Tibial artery (tissue), 4 donors: ENCODE data around the gene ABT1.

Experiments
- DNase-seq, 2 donors: peaks; one replicate each; pipeline ENCODE4 v3.0.0-alpha.2; 2019
- H3K27ac ChIP-seq, 2 donors: fragments of 200-600 bp; sonication (generic) in 1 of 2; 1 replicate in 1 of 2; 2 replicates in 1 of 2; pipeline ENCODE4 v1.5.1; 2018 to 2019; ENCODE audit warnings: mild to moderate bottlenecking in 1 of 2
- H3K27me3 ChIP-seq, 2 donors: fragments of 200-600 bp; sonication (generic) in 1 of 2; one replicate each; pipeline versions ENCODE4 v1.5.1 to v1.6.0; 2016 to 2019
- H3K36me3 ChIP-seq, 3 donors: fragments of 200-600 bp; sonication (generic) in 2 of 3; one replicate each; pipeline ENCODE4 v1.5.1; 2016 to 2019; ENCODE audit warnings: mild to moderate bottlenecking in 2 of 3
- H3K4me1 ChIP-seq, 4 donors: fragments of 200-600 bp; sonication (generic) in 2 of 4; 1 replicate in 3 of 4; 2 replicates in 1 of 4; pipeline ENCODE4 v1.5.1; 2016 to 2019
- H3K4me3 ChIP-seq, 2 donors: fragments of 200-600 bp; sonication (generic) in 1 of 2; 1 replicate in 1 of 2; 2 replicates in 1 of 2; pipeline ENCODE4 v1.5.1; 2018 to 2019; ENCODE audit warnings: mild to moderate bottlenecking in 2 of 2
- H3K9me3 ChIP-seq, 3 donors: fragments of 200-600 bp; sonication (generic) in 1 of 3; one replicate each; pipeline ENCODE4 v1.5.1; 2016 to 2019
- CTCF ChIP-seq, 2 experiments: fragments of 200-600 bp in 1 of 2; fragments of 450-650 bp in 1 of 2; IDR thresholded peaks; one replicate each; pipeline ENCODE4 v1.5.1; 2017 to 2019; ENCODE audit warnings: antibody characterized with exemption in 2 of 2, mild to moderate bottlenecking in 1 of 2, moderate library complexity in 1 of 2
- intact Hi-C: fragments of 100-400 bp; cut with DNase I; formaldehyde crosslinking; loops from one replicate; pipeline ENCODE4 v1.15.0; 2023; ENCODE audit warnings: low total_unique reads

The ABT1 gene

GRCh38 chr6:26592649-26593048, 4.1 kb upstream of the ABT1 start:
- no peaks in the 10 kb centered on the region for H3K36me3 ChIP-seq
- no peak for TF ChIP-seq CTCF (IDR thresholded peaks at IDR 0.05)
- H3K27me3 ChIP-seq, result peaks cover 0 to 40% of the 10 kb centered on the region in 2 donors
- no peak overlapping the region for H3K4me3 ChIP-seq
- intact Hi-C loops, result no loop called here
- H3K27ac ChIP-seq, result no peak overlapping the region
- no peak for DNase-seq
- H3K9me3 ChIP-seq, result no peaks in the 10 kb centered on the region
- peaks cover 0 to 13% (median 3%) of the 10 kb centered on the region in 4 donors for H3K4me1 ChIP-seq

GRCh38 chr6:26593278-26594130, 3.2 kb upstream of the ABT1 start:
- DNase-seq, result no peak
- peaks cover 0 to 17% (median 10%) of the 10 kb centered on the region in 4 donors for H3K4me1 ChIP-seq
- H3K36me3 ChIP-seq, result peaks cover 3 to 8% (median 7%) of the 10 kb centered on the region in 3 donors
- no peak for TF ChIP-seq CTCF (IDR thresholded peaks at IDR 0.05)
- intact Hi-C loops, result no loop called here
- H3K27ac ChIP-seq, result no peak overlapping the region
- H3K27me3 ChIP-seq, result peaks cover 0 to 36% of the 10 kb centered on the region in 2 donors
- H3K4me3 ChIP-seq, result no peak overlapping the region
- H3K9me3 ChIP-seq, result no peaks in the 10 kb centered on the region

- Histone ChIP-seq H3K27me3 (peaks cover 0 to 33% of the 10 kb centered on the region in 2 donors), H3K27ac (no peak overlapping the region), H3K4me1 (peaks cover 0 to 17% (median 10%) of the 10 kb centered on the region in 4 donors), H3K4me3 (no peak overlapping the region), H3K36me3 (peaks cover 9 to 14% (median 13%) of the 10 kb centered on the region in 3 donors), H3K9me3 (no peaks in the 10 kb centered on the region)
- TF ChIP-seq CTCF (IDR thresholded peaks at IDR 0.05), result no peak
- DNase-seq, result no peak
- intact Hi-C loops, result no loop called here
These were observed 2.6 kb upstream of the ABT1 start for GRCh38 chr6:26594131-26594498.

- intact Hi-C loops, result loop anchor here (5.0 kb wide), 1 partner anchor 253 kb away; no protein-coding TSS in a partner anchor
- peak overlapping the region; percentile 93 to 98 for H3K4me3 ChIP-seq
- no peak for TF ChIP-seq CTCF (IDR thresholded peaks at IDR 0.05)
- H3K27me3 ChIP-seq, result peaks cover 0 to 33% of the 10 kb centered on the region in 2 donors
- DNase-seq, result no peak
- peaks cover 9 to 22% (median 20%) of the 10 kb centered on the region in 3 donors for H3K36me3 ChIP-seq
- no peaks in the 10 kb centered on the region for H3K9me3 ChIP-seq
- H3K27ac ChIP-seq, result peak overlapping the region; percentile 91 to 94
- peaks cover 0 to 17% (median 10%) of the 10 kb centered on the region in 4 donors for H3K4me1 ChIP-seq
These were observed 1.8 kb upstream of the ABT1 start for GRCh38 chr6:26594730-26595632.

- peak; percentile 90 to 97 for TF ChIP-seq CTCF (IDR thresholded peaks at IDR 0.05)
- intact Hi-C loops, result loop anchor here (5.0 kb wide), 1 partner anchor 253 kb away; no protein-coding TSS in a partner anchor
These were observed 984 bp upstream of the ABT1 start for GRCh38 chr6:26595669-26596269.

More at GRCh38 chr6:26595669-26596269, 984 bp upstream of the ABT1 start:
- Histone ChIP-seq H3K4me1 (peaks cover 0 to 17% (median 10%) of the 10 kb centered on the region in 4 donors), H3K36me3 (peaks cover 9 to 28% (median 21%) of the 10 kb centered on the region in 3 donors), H3K4me3 (peak overlapping the region; percentile 93 to 98), H3K27ac (peak overlapping the region; percentile 91 to 94), H3K9me3 (no peaks in the 10 kb centered on the region), H3K27me3 (peaks cover 0 to 33% of the 10 kb centered on the region in 2 donors)
- DNase-seq, result peak; percentile 92 to 94
